Mesenchymal stem cell (in vitro differentiated cells and primary cell): Measurements from ENCODE around the gene TMEM69.
A peak's percentile ranks its signal among the peaks of the same experiment; 100 is the strongest.

Experiments used
- DNase-seq: peaks from one replicate; pipeline ENCODE4 v3.0.0-alpha.2; 2013
- H2AFZ ChIP-seq: one replicate; pipeline ENCODE4 v1.6.1; 2013; ENCODE audit warnings: low read depth, mild to moderate bottlenecking, control low read depth, inconsistent platforms, low read length, moderate library complexity
- H2AK5ac ChIP-seq: 2 replicates; pipeline ENCODE4 v1.6.1; 2013; ENCODE audit warnings: low read length, moderate library complexity, mild to moderate bottlenecking, inconsistent platforms; ENCODE audit not compliant: severe bottlenecking
- H2BK120ac ChIP-seq: one replicate; pipeline ENCODE4 v1.6.1; 2013; ENCODE audit warnings: low read depth, mild to moderate bottlenecking, inconsistent platforms, low read length, moderate library complexity
- H2BK12ac ChIP-seq, 2 experiments: one replicate each; pipeline ENCODE4 v1.6.1; 2013; ENCODE audit warnings: inconsistent platforms in 2 of 2, low read length in 2 of 2, mild to moderate bottlenecking in 2 of 2, moderate library complexity in 2 of 2, control low read depth in 1 of 2
- H2BK15ac ChIP-seq: one replicate; pipeline ENCODE4 v1.6.1; 2013; ENCODE audit warnings: mild to moderate bottlenecking, low read depth, inconsistent platforms; ENCODE audit not compliant: poor library complexity, severe bottlenecking
- H2BK5ac ChIP-seq: 2 replicates; pipeline ENCODE4 v1.6.1; 2013; ENCODE audit warnings: low read depth, mild to moderate bottlenecking, low read length, control low read depth, inconsistent platforms; ENCODE audit not compliant: poor library complexity, severe bottlenecking
- H3K14ac ChIP-seq, 2 experiments: one replicate each; pipeline ENCODE4 v1.6.1; 2013; ENCODE audit warnings: inconsistent platforms in 2 of 2, low read length in 2 of 2, control low read depth in 1 of 2, mild to moderate bottlenecking in 1 of 2, moderate library complexity in 1 of 2
- H3K18ac ChIP-seq, 2 experiments: one replicate each; pipeline ENCODE4 v1.6.1; 2013; ENCODE audit warnings: inconsistent platforms in 2 of 2, low read length in 2 of 2, control low read depth in 1 of 2, low read depth in 1 of 2, mild to moderate bottlenecking in 1 of 2
- H3K23ac ChIP-seq, 2 experiments: one replicate each; pipeline ENCODE4 v1.6.1; 2013; ENCODE audit warnings: inconsistent platforms in 2 of 2, low read length in 2 of 2, mild to moderate bottlenecking in 2 of 2, moderate library complexity in 2 of 2, control low read depth in 1 of 2
- H3K27ac ChIP-seq: 2 replicates; pipeline ENCODE4 v1.5.1; 2013; ENCODE audit warnings: mild to moderate bottlenecking, moderate library complexity, low read length, control low read depth, inconsistent platforms; ENCODE audit not compliant: poor library complexity, severe bottlenecking
- H3K27me3 ChIP-seq, 2 experiments: 2 replicates each; pipeline versions ENCODE4 v1.6.1 to v1.7.0; 2013; ENCODE audit warnings: low read length in 2 of 2, mild to moderate bottlenecking in 2 of 2, moderate library complexity in 2 of 2, control low read depth in 1 of 2, inconsistent platforms in 1 of 2; ENCODE audit not compliant: control insufficient read depth in 1 of 2, insufficient read depth in 1 of 2
- H3K36me3 ChIP-seq, 2 experiments: 2 replicates each; pipeline versions ENCODE4 v1.6.1 to v1.7.0; 2013; ENCODE audit warnings: low read length in 2 of 2, control low read depth in 1 of 2, inconsistent platforms in 1 of 2, low read depth in 1 of 2, mild to moderate bottlenecking in 1 of 2; ENCODE audit not compliant: insufficient read depth in 2 of 2, control insufficient read depth in 1 of 2
- H3K4ac ChIP-seq, 2 experiments: one replicate each; pipeline ENCODE4 v1.6.1; 2013; ENCODE audit warnings: inconsistent platforms in 2 of 2, low read length in 2 of 2, mild to moderate bottlenecking in 2 of 2, moderate library complexity in 2 of 2, control low read depth in 1 of 2, low read depth in 1 of 2
- H3K4me1 ChIP-seq: 2 replicates; pipeline ENCODE4 v1.6.1; 2013; ENCODE audit warnings: low read depth, low read length, control low read depth; ENCODE audit not compliant: control insufficient read depth, insufficient read depth
- H3K4me2 ChIP-seq: 2 replicates; pipeline ENCODE4 v1.6.1; 2013; ENCODE audit warnings: low read length, mild to moderate bottlenecking, inconsistent platforms; ENCODE audit not compliant: poor library complexity, severe bottlenecking
- H3K4me3 ChIP-seq, 2 experiments: 2 replicates each; pipeline versions ENCODE4 v1.5.1 to v1.7.0; 2013; ENCODE audit warnings: low read length in 2 of 2, mild to moderate bottlenecking in 2 of 2, control low read depth in 1 of 2, low read depth in 1 of 2; ENCODE audit not compliant: insufficient read depth in 1 of 2
- H3K79me1 ChIP-seq: replicated peaks from 2 replicates; pipeline ENCODE4 v1.6.1; 2013; ENCODE audit warnings: mild to moderate bottlenecking, control low read depth, low read length, inconsistent platforms; ENCODE audit not compliant: poor library complexity, severe bottlenecking
- H3K9ac ChIP-seq: 2 replicates; pipeline ENCODE4 v1.7.0; 2013; ENCODE audit warnings: mild to moderate bottlenecking, low read length, moderate library complexity
- H3K9me3 ChIP-seq: 2 replicates; pipeline ENCODE4 v1.7.0; 2013; ENCODE audit warnings: mild to moderate bottlenecking, low read length; ENCODE audit not compliant: control insufficient read depth
- H4K8ac ChIP-seq: one replicate; pipeline ENCODE4 v1.6.1; 2013; ENCODE audit warnings: inconsistent platforms, mild to moderate bottlenecking, low read length, moderate library complexity
- H4K91ac ChIP-seq: one replicate; pipeline ENCODE4 v1.6.1; 2013; ENCODE audit warnings: mild to moderate bottlenecking, low read length, inconsistent platforms
- WGBS: methylation state at CpG from one replicate; pipeline ENCODE4 v1.1.7; 2013; ENCODE audit warnings: mixed read lengths; 5-methylcytosine and 5-hydroxymethylcytosine counted together

The TMEM69 gene

DNA sequence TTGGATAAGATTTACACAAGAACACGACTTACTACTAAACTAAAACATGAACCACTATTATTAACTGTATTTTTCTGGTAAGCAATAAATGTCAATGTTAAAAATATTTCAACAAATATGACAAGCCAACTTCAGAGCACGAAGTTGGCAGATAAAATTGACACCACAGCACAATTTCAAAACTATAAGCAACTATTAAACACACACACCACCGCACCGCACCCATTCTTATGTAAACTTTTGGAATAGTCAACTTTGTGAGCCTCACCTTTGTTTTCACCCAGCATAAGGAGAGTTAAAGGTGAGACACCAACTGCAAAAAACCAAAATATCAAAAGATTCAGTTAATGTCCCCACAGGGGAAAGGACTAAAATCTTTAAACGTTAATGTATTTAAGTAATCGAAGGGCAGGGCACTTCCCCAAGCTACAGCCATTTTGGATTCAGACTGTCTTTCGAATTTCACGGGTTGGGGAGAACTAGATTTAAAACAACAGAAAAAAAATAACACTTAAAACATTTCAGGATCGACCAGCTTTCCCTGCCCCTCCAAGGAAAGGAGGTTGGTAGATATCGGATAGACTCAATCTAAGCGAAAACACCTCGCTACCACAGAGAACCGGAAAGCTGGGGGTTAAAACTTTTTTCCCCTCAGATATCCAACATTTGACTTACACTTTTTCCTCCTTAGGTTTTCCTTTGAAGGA is 2.5 kb upstream of the TMEM69 start:
- H3K23ac ChIP-seq = no peak overlapping the region
- no peak overlapping the region for H4K8ac ChIP-seq
- peak; percentile 40 for DNase-seq
- peaks cover 5% of the 10 kb centered on the region for H3K79me1 ChIP-seq
- H3K4me1 ChIP-seq = peaks cover 16% of the 10 kb centered on the region
- H2BK5ac ChIP-seq = no peak overlapping the region
- no peak overlapping the region for H2BK15ac ChIP-seq
- H3K9me3 ChIP-seq = no peaks in the 10 kb centered on the region
- H4K91ac ChIP-seq = no peak overlapping the region
- H3K4me3 ChIP-seq = peak overlapping the region; percentile 91 to 94
- peaks cover 0 to 5% of the 10 kb centered on the region in 2 experiments for H3K36me3 ChIP-seq
- H3K9ac ChIP-seq = peak overlapping the region; percentile 98
- no peak overlapping the region for H2AK5ac ChIP-seq
- H3K27me3 ChIP-seq = no peaks in the 10 kb centered on the region
- peak overlapping the region; percentile 66 for H3K27ac ChIP-seq
- no peak overlapping the region for H2BK120ac ChIP-seq
- H2BK12ac ChIP-seq = no peak overlapping the region
- peak overlapping the region; percentile 46 for H3K4me2 ChIP-seq
- no peak overlapping the region for H3K14ac ChIP-seq
- H3K18ac ChIP-seq = no peak overlapping the region
- peak overlapping the region in 1 of 2 experiments; percentile 85 for H3K4ac ChIP-seq
- under 1% methylated on average over 12 of the region's 13 CpGs for WGBS
- no peak overlapping the region for H2AFZ ChIP-seq

DNA sequence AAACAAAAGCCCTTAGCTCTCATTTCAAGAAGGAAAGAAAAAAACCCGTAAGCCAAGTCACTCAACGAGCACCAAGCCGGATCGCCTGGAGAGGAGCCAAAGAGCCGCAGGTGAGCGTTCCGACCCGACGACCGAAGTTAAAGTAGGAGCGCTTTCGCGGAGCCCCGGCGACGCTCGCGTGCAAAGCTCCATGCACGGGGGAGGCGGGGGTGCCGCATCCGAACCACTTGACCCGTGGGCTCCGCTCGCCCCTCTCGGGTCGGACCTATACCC is 2.0 kb upstream of the TMEM69 start:
- no peak overlapping the region for H2BK15ac ChIP-seq
- peaks cover 16% of the 10 kb centered on the region for H3K4me1 ChIP-seq
- H3K9me3 ChIP-seq = no peaks in the 10 kb centered on the region
- H3K23ac ChIP-seq = peak overlapping the region in 1 of 2 experiments; percentile 59
- peak overlapping the region; percentile 98 for H3K9ac ChIP-seq
- peak overlapping the region; percentile 69 to 85 for H3K4ac ChIP-seq
- no peak overlapping the region for H2BK12ac ChIP-seq
- H3K27ac ChIP-seq = peak overlapping the region; percentile 66
- no peak overlapping the region for H3K4me2 ChIP-seq
- H4K91ac ChIP-seq = no peak overlapping the region
- peak overlapping the region; percentile 73 for H2AFZ ChIP-seq
- peaks cover 0 to 9% of the 10 kb centered on the region in 2 experiments for H3K36me3 ChIP-seq
- H3K18ac ChIP-seq = peak overlapping the region in 1 of 2 experiments; percentile 96
- no peaks in the 10 kb centered on the region for H3K27me3 ChIP-seq
- no peak overlapping the region for H2BK5ac ChIP-seq
- no peak for DNase-seq
- under 1% methylated on average over 25 of the region's 27 CpGs for WGBS
- H3K79me1 ChIP-seq = peaks cover 6% of the 10 kb centered on the region
- no peak overlapping the region for H2BK120ac ChIP-seq
- peak overlapping the region; percentile 31 for H2AK5ac ChIP-seq
- peak overlapping the region in 1 of 2 experiments; percentile 94 for H3K14ac ChIP-seq
- H3K4me3 ChIP-seq = peak overlapping the region; percentile 91 to 94
- no peak overlapping the region for H4K8ac ChIP-seq

DNA sequence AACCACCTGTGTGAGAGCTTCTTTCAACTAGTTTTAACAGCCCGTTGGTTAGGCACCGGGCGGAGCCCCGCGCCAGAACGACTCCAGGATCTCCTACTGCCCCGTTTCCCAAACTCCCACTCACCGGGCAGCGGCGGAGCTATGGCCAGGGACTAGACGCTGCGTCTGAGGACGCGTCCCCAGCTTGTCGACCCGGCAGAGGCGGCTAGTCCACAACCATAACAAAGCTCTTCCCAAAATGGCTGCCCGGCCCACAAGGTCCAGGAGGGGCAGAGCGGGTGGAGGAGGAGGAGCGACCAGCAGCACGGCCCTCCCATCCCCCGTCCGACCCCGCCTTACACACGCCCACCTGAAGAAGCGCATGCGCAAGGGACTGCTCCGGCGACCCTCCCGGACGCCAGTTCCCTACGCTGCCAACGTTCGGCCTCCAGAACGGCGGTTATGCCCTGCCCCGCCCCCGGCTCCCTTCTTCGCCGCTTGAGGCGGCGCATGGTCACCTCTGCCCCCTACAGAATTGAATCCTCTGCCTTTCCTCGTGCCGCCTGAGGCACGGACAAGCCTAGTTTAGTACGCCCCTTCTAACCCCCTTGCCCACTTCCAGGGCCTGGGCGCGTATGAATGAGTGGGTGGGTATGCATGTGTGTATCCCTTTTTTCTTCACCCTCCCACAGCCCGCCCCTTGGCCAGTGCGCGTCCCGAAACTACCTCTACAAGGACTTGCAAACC is 1.5 kb upstream of the TMEM69 start, which contains the start of gene GPBP1L1:
GPBP1L1 (minus strand) TSS at position 246 of the 726 bp plus-strand sequence. CDS start 27,446 bp downstream, outside the sequence.
- H4K91ac ChIP-seq = peak within 1 kb of the TSS; percentile 90
- H3K36me3 ChIP-seq = peaks cover 4 to 12% of the 10 kb centered on the region in 2 experiments
- peaks cover 8% of the 10 kb centered on the region for H3K79me1 ChIP-seq
- peak within 1 kb of the TSS; percentile 61 for H2BK5ac ChIP-seq
- H3K4me3 ChIP-seq = peak within 1 kb of the TSS; percentile 91 to 94
- peak within 1 kb of the TSS; percentile 96 for H3K27ac ChIP-seq
- H2BK15ac ChIP-seq = peak within 1 kb of the TSS; percentile 80
- H3K23ac ChIP-seq = peak within 1 kb of the TSS in 1 of 2 experiments; percentile 94
- H2AK5ac ChIP-seq = peak within 1 kb of the TSS; percentile 66
- H3K9ac ChIP-seq = peak within 1 kb of the TSS; percentile 98
- H3K4me1 ChIP-seq = peaks cover 16% of the 10 kb centered on the region
- peak within 1 kb of the TSS; percentile 84 for H2BK120ac ChIP-seq
- H3K4ac ChIP-seq = peak within 1 kb of the TSS; percentile 89 to 96
- under 1% methylated on average over 36 of the region's 52 CpGs for WGBS
- H4K8ac ChIP-seq = peak within 1 kb of the TSS; percentile 100
- H3K4me2 ChIP-seq = peak within 1 kb of the TSS; percentile 91
- peak within 1 kb of the TSS; percentile 96 to 98 for H3K18ac ChIP-seq
- H2BK12ac ChIP-seq = peak within 1 kb of the TSS in 1 of 2 experiments; percentile 83
- H2AFZ ChIP-seq = peak within 1 kb of the TSS; percentile 96
- DNase-seq = peak; percentile 97
- peak within 1 kb of the TSS in 1 of 2 experiments; percentile 94 for H3K14ac ChIP-seq
- no peaks in the 10 kb centered on the region for H3K27me3 ChIP-seq
- H3K9me3 ChIP-seq = no peaks in the 10 kb centered on the region
